Measurements from ENCODE around the gene TCAP. TPM values are rescaled to one million over a fixed set of nuclear protein-coding genes. Genes with fewer than 3 reads are reported as not detected.

TCAP gene
- 1 to 10 TPM in 5 of 6 donors, under 1 TPM in 1; 0.39 to 4.2 (median 2.5) TPM for total RNA-seq

- DNase-seq: no peak
- H3K27me3 ChIP-seq: peaks cover 0 to 24% (median 11%) of the 10 kb centered on the region in 4 donors
- WGBS, 2 donors: 55 to 57% methylated on average over 10 to 15 of the region's 15 CpGs
Observed at GRCh38 chr17:39664581-39665561, at the start of gene TCAP. Gene TCAP, plus strand, starts transcription at chr17:39665349. Its CDS starts 11 bp downstream, at chr17:39665360.

GRCh38 chr17:39615434-39615833 lies 49.7 kb upstream of the TCAP start:
- TF ChIP-seq POLR2AphosphoS5 (IDR thresholded peaks at IDR 0.05) (no peak), EP300 (IDR thresholded peaks at IDR 0.05) (no peak), POLR2A (IDR thresholded peaks at IDR 0.05) (no peak), CTCF (IDR thresholded peaks at IDR 0.05) (no peak)
- 51 to 58% methylated on average over 6 of the region's 6 CpGs for WGBS, 2 donors
- Histone ChIP-seq H3K27me3 (peaks cover 0 to 7% (median 1%) of the 10 kb centered on the region in 4 donors), H3K4me1 (peaks cover 11 to 21% (median 12%) of the 10 kb centered on the region in 4 donors), H3K27ac (no peak overlapping the region), H3K4me3 (no peak overlapping the region), H3K36me3 (no peaks in the 10 kb centered on the region), H3K9me3 (no peaks in the 10 kb centered on the region)
- no peak for DNase-seq
- ATAC-seq (ENCODE audit: low FRiP score in 2 of 2): no peak

More at GRCh38 chr17:39664581-39665561, at the start of gene TCAP:
- no peak for ATAC-seq (ENCODE audit: low FRiP score in 2 of 2)
- H3K36me3 ChIP-seq: peaks cover 5 to 30% (median 21%) of the 10 kb centered on the region in 4 donors
- peaks cover 88 to 92% (median 89%) of the 10 kb centered on the region in 4 donors for H3K4me1 ChIP-seq
- no peak for TF ChIP-seq EP300 (IDR thresholded peaks at IDR 0.05)
- TF ChIP-seq POLR2A (IDR thresholded peaks at IDR 0.05): no peak
- TF ChIP-seq CTCF (IDR thresholded peaks at IDR 0.05): no peak
- no peak for TF ChIP-seq POLR2AphosphoS5 (IDR thresholded peaks at IDR 0.05)
- peak within 1 kb of the TSS; percentile 67 to 91 (median 88) for H3K27ac ChIP-seq
- H3K4me3 ChIP-seq: no peak within 1 kb of the TSS
- no peaks in the 10 kb centered on the region for H3K9me3 ChIP-seq

- peak overlapping the region in 2 of 4 donors; percentile 64 to 73 for H3K4me3 ChIP-seq
- H3K27ac ChIP-seq: no peak overlapping the region
- TF ChIP-seq CTCF (IDR thresholded peaks at IDR 0.05) (no peak), EP300 (IDR thresholded peaks at IDR 0.05) (no peak), POLR2A (IDR thresholded peaks at IDR 0.05) (no peak), POLR2AphosphoS5 (IDR thresholded peaks at IDR 0.05) (no peak)
- ATAC-seq (ENCODE audit: low FRiP score in 2 of 2) (no peak), DNase-seq (no peak)
- peaks cover 0 to 7% (median 1%) of the 10 kb centered on the region in 4 donors for H3K27me3 ChIP-seq
- H3K9me3 ChIP-seq: no peaks in the 10 kb centered on the region
- H3K36me3 ChIP-seq: no peaks in the 10 kb centered on the region
- peaks cover 11 to 24% (median 15%) of the 10 kb centered on the region in 4 donors for H3K4me1 ChIP-seq
- 89 to 95% methylated on average over 3 of the region's 3 CpGs for WGBS, 2 donors
Observed at GRCh38 chr17:39617100-39617445, 48.1 kb upstream of the TCAP start.

- peaks cover 0 to 7% (median 1%) of the 10 kb centered on the region in 4 donors for H3K27me3 ChIP-seq
Observed at GRCh38 chr17:39617446-39618245, 47.5 kb upstream of the TCAP start.

More at GRCh38 chr17:39617446-39618245, 47.5 kb upstream of the TCAP start:
- ATAC-seq (ENCODE audit: low FRiP score in 2 of 2) (peak in 1 of 2 donors; percentile 44), DNase-seq (peak; percentile 69 to 96)
- peak overlapping the region; percentile 19 to 73 (median 67) for H3K4me3 ChIP-seq
- H3K9me3 ChIP-seq: no peaks in the 10 kb centered on the region
- H3K27ac ChIP-seq: peak overlapping the region; percentile 27 to 78 (median 42)
- peaks cover 11 to 24% (median 19%) of the 10 kb centered on the region in 4 donors for H3K4me1 ChIP-seq
- H3K36me3 ChIP-seq: no peaks in the 10 kb centered on the region
- TF ChIP-seq CTCF (IDR thresholded peaks at IDR 0.05) (no peak), POLR2A (IDR thresholded peaks at IDR 0.05) (no peak), POLR2AphosphoS5 (IDR thresholded peaks at IDR 0.05) (no peak), EP300 (IDR thresholded peaks at IDR 0.05) (no peak)
- 3 to 29% methylated on average over 3 to 34 of the region's 79 CpGs for WGBS, 2 donors
